CD14-positive monocyte (primary cell): Measurements from ENCODE around the gene FAM50A. TPM values are rescaled to one million over a fixed set of nuclear protein-coding genes. Genes with fewer than 3 reads are reported as not detected.

Experiments used
- DNase-seq, 3 donors: peaks; one replicate each; pipeline ENCODE4 v3.0.0-alpha.2; 2011 to 2022
- H2AFZ ChIP-seq: 2 replicates; pipeline ENCODE4 v1.6.0; 2012; ENCODE audit warnings: mild to moderate bottlenecking, low read depth, low read length, inconsistent platforms; ENCODE audit not compliant: insufficient read depth, poor library complexity, severe bottlenecking
- H3K27ac ChIP-seq, 2 donors: 1 replicate in 1 of 2; 2 replicates in 1 of 2; pipeline ENCODE4 v1.5.1; 2012 to 2013; ENCODE audit warnings: low read length in 2 of 2, control low read depth in 1 of 2, inconsistent platforms in 1 of 2, low read depth in 1 of 2, mild to moderate bottlenecking in 1 of 2
- H3K27me3 ChIP-seq, 2 donors: one replicate each; pipeline versions ENCODE4 v1.6.0 to v1.6.1; 2011 to 2013; ENCODE audit warnings: low read length in 2 of 2; ENCODE audit not compliant: control insufficient read depth in 2 of 2, insufficient read depth in 2 of 2
- H3K36me3 ChIP-seq, 2 donors: replicated peaks in 1 of 2; 1 replicate in 1 of 2; 2 replicates in 1 of 2; pipeline versions ENCODE4 v1.5.1 to v1.6.1; 2012 to 2013; ENCODE audit warnings: low read length in 2 of 2, control low read depth in 1 of 2, inconsistent platforms in 1 of 2, mild to moderate bottlenecking in 1 of 2; ENCODE audit not compliant: insufficient read depth in 2 of 2, control insufficient read depth in 1 of 2
- H3K4me1 ChIP-seq, 2 donors: 1 replicate in 1 of 2; 2 replicates in 1 of 2; pipeline versions ENCODE4 v1.5.1 to v1.6.1; 2012 to 2013; ENCODE audit warnings: low read length in 2 of 2, control low read depth in 1 of 2, inconsistent platforms in 1 of 2, mild to moderate bottlenecking in 1 of 2, moderate library complexity in 1 of 2; ENCODE audit not compliant: insufficient read depth in 2 of 2, control insufficient read depth in 1 of 2
- H3K4me2 ChIP-seq: replicated peaks from 2 replicates; pipeline ENCODE3; 2012; ENCODE audit warnings: low read length, moderate library complexity, mild to moderate bottlenecking; ENCODE audit not compliant: poor library complexity, severe bottlenecking; ENCODE audit errors: extremely low read depth
- H3K4me3 ChIP-seq, 3 experiments: fragments of 200-600 bp in 1 of 3; sonication (generic) in 1 of 3; replicated peaks in 1 of 3; 1 replicate in 2 of 3; 2 replicates in 1 of 3; pipeline ENCODE4 v1.5.1; 2011 to 2013; ENCODE audit warnings: low read length in 3 of 3, mild to moderate bottlenecking in 3 of 3, control low read depth in 2 of 3, low read depth in 2 of 3, inconsistent platforms in 1 of 3, moderate library complexity in 1 of 3
- H3K79me2 ChIP-seq: 2 replicates; pipeline ENCODE4 v1.6.0; 2012; ENCODE audit warnings: mild to moderate bottlenecking, control low read depth, inconsistent platforms, low read length, moderate library complexity; ENCODE audit not compliant: insufficient read depth
- H3K9ac ChIP-seq: 2 replicates; pipeline ENCODE4 v1.6.0; 2017; ENCODE audit warnings: low read length, mild to moderate bottlenecking; ENCODE audit not compliant: insufficient read depth, poor library complexity, severe bottlenecking
- H3K9me3 ChIP-seq, 2 donors: replicated peaks in 1 of 2; 1 replicate in 1 of 2; 2 replicates in 1 of 2; pipeline versions ENCODE4 v1.5.1 to v1.6.1; 2012 to 2013; ENCODE audit warnings: low read length in 2 of 2, control low read depth in 1 of 2; ENCODE audit not compliant: control insufficient read depth in 1 of 2, insufficient read depth in 1 of 2
- H4K20me1 ChIP-seq: 2 replicates; pipeline ENCODE4 v1.6.0; 2012; ENCODE audit warnings: mild to moderate bottlenecking, low read length, control low read depth, moderate library complexity; ENCODE audit not compliant: insufficient read depth
- H3K27ac Mint-ChIP-seq, 7 donors: one replicate each; pipeline ENCODE4 v1.8.0; 2020; ENCODE audit warnings: mild to moderate bottlenecking in 7 of 7, mixed read lengths in 7 of 7, moderate library complexity in 6 of 7, inconsistent platforms in 2 of 7
- H3K27me3 Mint-ChIP-seq, 3 donors: one replicate each; pipeline ENCODE4 v1.8.0; 2021 to 2022; ENCODE audit warnings: low read depth in 3 of 3, mild to moderate bottlenecking in 3 of 3, mixed read lengths in 3 of 3, moderate library complexity in 3 of 3, inconsistent platforms in 1 of 3
- H3K36me3 Mint-ChIP-seq, 2 donors: one replicate each; pipeline ENCODE4 v1.8.0; 2020; ENCODE audit warnings: mixed read lengths in 2 of 2, inconsistent platforms in 1 of 2, mild to moderate bottlenecking in 1 of 2
- H3K4me1 Mint-ChIP-seq: one replicate; pipeline ENCODE4 v1.8.0; 2020; ENCODE audit warnings: mild to moderate bottlenecking, mixed read lengths
- H3K4me3 Mint-ChIP-seq, 2 donors: one replicate each; pipeline ENCODE4 v1.8.0; 2020; ENCODE audit warnings: mild to moderate bottlenecking in 2 of 2, mixed read lengths in 2 of 2, moderate library complexity in 1 of 2
- H3K9me3 Mint-ChIP-seq, 7 donors: one replicate each; pipeline ENCODE4 v1.8.0; 2020 to 2022; ENCODE audit warnings: mixed read lengths in 7 of 7, mild to moderate bottlenecking in 6 of 7, moderate library complexity in 6 of 7, inconsistent platforms in 2 of 7
- WGBS: methylation state at CpG from one replicate; pipeline ENCODE4 v1.1.5; 2013; ENCODE audit warnings: missing lambda C conversion rate; ENCODE audit not compliant: insufficient coverage; 5-methylcytosine and 5-hydroxymethylcytosine counted together
- intact Hi-C, 2 donors: fragments of 100-400 bp; cut with micrococcal nuclease; formaldehyde crosslinking; loops; one replicate each; pipeline versions ENCODE4 v1.15.0 to v1.15.1; 2023
- polyA plus RNA-seq, 3 donors: library from polyadenylated mRNA; depleted of rRNA in 1 of 3; unstranded in 2 of 3; stranded (reverse) in 1 of 3; fragments of 300-500 nt in 2 of 3; fragments of >200 nt in 1 of 3; fragmentation: Illumina TruSeq in 2 of 3; gene quantifications; 1 replicate in 2 of 3; 2 replicates in 1 of 3; pipeline ENCODE4 v1.2.3, GENCODE V29; 2012 to 2021
- TF ChIP-seq, protein P1 (sequence below): fragments of 200-600 bp; IDR thresholded peaks from one replicate; pipeline ENCODE4 v1.8.0; 2022; ENCODE audit warnings: antibody characterized with exemption, mild to moderate bottlenecking

Gene FAM50A
- polyA plus RNA-seq, 3 donors, result 23.9 to 88.9 (median 46.4) TPM

DNA sequence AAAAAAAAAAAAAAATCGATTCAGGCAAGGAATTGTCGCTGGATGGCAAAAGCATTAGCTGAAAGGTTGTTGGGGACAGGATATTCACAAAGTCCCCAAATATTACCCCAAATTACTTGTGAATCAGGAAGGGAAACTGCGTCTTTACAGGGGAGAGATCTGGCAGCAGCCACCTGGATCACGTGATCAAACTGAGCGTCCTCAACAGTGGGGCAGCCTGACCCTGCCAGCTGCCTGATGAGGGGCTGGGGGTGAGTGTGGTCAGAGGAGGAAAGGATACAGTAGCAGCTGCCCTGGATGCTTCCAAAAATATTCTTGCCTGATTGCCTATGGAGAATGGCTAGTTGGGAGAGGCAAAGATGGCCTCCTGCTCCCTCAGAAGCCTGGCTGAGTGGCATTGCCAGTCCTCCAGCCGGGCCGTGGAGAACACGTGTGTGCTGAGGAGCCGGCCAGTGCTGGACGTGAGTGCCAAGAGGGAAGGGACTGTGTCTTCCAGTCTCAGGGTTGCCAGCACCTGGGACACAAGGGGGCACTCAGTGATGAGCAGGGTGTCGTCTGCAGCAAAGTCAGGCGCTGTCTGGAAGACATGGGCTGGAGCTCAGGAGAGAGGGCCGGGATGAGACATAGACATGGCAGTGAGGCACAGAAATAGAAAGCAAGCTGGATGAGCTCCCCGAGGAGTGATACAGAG, 38.1 kb downstream of the FAM50A start:
- WGBS, result 90% methylated on average over 8 of the region's 14 CpGs
- H3K79me2 ChIP-seq, result peaks cover 16% of the 10 kb centered on the region
- H3K36me3 ChIP-seq, result peaks cover 0 to 3% of the 10 kb centered on the region in 2 donors
- no peaks in the 10 kb centered on the region for H3K27me3 ChIP-seq
- H3K9me3 ChIP-seq, result no peaks in the 10 kb centered on the region
- H3K9me3 Mint-ChIP-seq, result peaks cover 0 to 6% (median 4%) of the 10 kb centered on the region in 7 donors
- H3K9ac ChIP-seq, result no peak overlapping the region
- no peak overlapping the region for H3K4me3 ChIP-seq
- intact Hi-C loops, result no loop called here
- peak overlapping the region in 1 of 7 donors; percentile 59 for H3K27ac Mint-ChIP-seq
- peaks cover 27% of the 10 kb centered on the region for H3K4me1 Mint-ChIP-seq
- no peak overlapping the region for H3K27ac ChIP-seq
- no peak overlapping the region for H3K4me2 ChIP-seq
- peaks cover 0 to 18% (median 3%) of the 10 kb centered on the region in 3 donors for H3K27me3 Mint-ChIP-seq
- no peak for DNase-seq
- TF ChIP-seq, protein P1, sequence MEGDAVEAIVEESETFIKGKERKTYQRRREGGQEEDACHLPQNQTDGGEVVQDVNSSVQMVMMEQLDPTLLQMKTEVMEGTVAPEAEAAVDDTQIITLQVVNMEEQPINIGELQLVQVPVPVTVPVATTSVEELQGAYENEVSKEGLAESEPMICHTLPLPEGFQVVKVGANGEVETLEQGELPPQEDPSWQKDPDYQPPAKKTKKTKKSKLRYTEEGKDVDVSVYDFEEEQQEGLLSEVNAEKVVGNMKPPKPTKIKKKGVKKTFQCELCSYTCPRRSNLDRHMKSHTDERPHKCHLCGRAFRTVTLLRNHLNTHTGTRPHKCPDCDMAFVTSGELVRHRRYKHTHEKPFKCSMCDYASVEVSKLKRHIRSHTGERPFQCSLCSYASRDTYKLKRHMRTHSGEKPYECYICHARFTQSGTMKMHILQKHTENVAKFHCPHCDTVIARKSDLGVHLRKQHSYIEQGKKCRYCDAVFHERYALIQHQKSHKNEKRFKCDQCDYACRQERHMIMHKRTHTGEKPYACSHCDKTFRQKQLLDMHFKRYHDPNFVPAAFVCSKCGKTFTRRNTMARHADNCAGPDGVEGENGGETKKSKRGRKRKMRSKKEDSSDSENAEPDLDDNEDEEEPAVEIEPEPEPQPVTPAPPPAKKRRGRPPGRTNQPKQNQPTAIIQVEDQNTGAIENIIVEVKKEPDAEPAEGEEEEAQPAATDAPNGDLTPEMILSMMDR, result no peak
- peaks cover 38 to 47% of the 10 kb centered on the region in 2 donors for H3K4me1 ChIP-seq
- peak overlapping the region in 1 of 2 donors; percentile 27 for H3K4me3 Mint-ChIP-seq
- peaks cover 0 to 6% of the 10 kb centered on the region in 2 donors for H3K36me3 Mint-ChIP-seq
- H2AFZ ChIP-seq, result no peak overlapping the region
- no peaks in the 10 kb centered on the region for H4K20me1 ChIP-seq

GRCh38 chrX:154482786-154483185, 38.8 kb downstream of the FAM50A start:
- H3K9me3 ChIP-seq, result no peaks in the 10 kb centered on the region
- WGBS, result 92% methylated on average over 2 of the region's 7 CpGs
- TF ChIP-seq, protein P1, result no peak
- peaks cover 0 to 18% (median 3%) of the 10 kb centered on the region in 3 donors for H3K27me3 Mint-ChIP-seq
- H2AFZ ChIP-seq, result no peak overlapping the region
- no peak overlapping the region for H3K27ac ChIP-seq
- no peaks in the 10 kb centered on the region for H4K20me1 ChIP-seq
- no peaks in the 10 kb centered on the region for H3K27me3 ChIP-seq
- peak overlapping the region in 2 of 7 donors; percentile 20 to 59 for H3K27ac Mint-ChIP-seq
- H3K9me3 Mint-ChIP-seq, result peaks cover 0 to 10% (median 5%) of the 10 kb centered on the region in 7 donors
- H3K4me3 Mint-ChIP-seq, result no peak overlapping the region
- H3K79me2 ChIP-seq, result peaks cover 16% of the 10 kb centered on the region
- no peak overlapping the region for H3K9ac ChIP-seq
- DNase-seq, result no peak
- peaks cover 29% of the 10 kb centered on the region for H3K4me1 Mint-ChIP-seq
- peaks cover 0 to 3% of the 10 kb centered on the region in 2 donors for H3K36me3 ChIP-seq
- H3K4me1 ChIP-seq, result peaks cover 40 to 52% of the 10 kb centered on the region in 2 donors
- peaks cover 3 to 10% of the 10 kb centered on the region in 2 donors for H3K36me3 Mint-ChIP-seq
- no peak overlapping the region for H3K4me3 ChIP-seq
- intact Hi-C loops, result no loop called here
- H3K4me2 ChIP-seq, result no peak overlapping the region
